ENCODE results near the gene PADI2. TPM values are rescaled to one million over a fixed set of nuclear protein-coding genes. Genes with fewer than 3 reads are reported as not detected.

The PADI2 gene
- total RNA-seq, 2 donors from 2014 or later, result 2.3 to 3.0 TPM

DNA sequence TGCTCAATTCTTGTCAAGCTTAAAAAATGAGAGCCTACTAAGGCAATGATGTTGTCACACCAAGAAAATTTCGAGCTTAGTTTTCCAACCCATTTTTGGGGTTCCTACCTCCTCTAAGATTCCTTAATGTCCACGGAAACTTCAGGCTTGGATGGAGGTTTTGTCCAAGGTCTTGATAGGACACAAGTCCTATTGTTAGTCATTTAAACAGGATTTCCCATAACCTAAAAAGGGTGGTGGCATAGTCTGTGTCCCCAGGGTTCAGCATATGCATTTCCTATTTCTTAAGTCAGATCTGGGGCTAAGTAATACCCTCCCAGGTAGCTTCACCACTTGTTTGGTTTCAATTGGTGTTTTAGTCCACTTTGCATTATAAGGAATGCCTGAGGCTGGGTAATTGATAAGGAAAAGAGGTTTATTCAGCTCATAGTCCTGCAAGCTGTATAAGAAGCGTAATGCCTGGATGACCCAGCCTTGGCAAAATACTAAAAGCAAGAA is 10.9 kb upstream of the PADI2 start:
- intact Hi-C loops (cut with DNase I), result loop anchor here (5.0 kb wide), 1 partner anchor 112 kb away; no protein-coding TSS in a partner anchor
- TF ChIP-seq, protein P1, sequence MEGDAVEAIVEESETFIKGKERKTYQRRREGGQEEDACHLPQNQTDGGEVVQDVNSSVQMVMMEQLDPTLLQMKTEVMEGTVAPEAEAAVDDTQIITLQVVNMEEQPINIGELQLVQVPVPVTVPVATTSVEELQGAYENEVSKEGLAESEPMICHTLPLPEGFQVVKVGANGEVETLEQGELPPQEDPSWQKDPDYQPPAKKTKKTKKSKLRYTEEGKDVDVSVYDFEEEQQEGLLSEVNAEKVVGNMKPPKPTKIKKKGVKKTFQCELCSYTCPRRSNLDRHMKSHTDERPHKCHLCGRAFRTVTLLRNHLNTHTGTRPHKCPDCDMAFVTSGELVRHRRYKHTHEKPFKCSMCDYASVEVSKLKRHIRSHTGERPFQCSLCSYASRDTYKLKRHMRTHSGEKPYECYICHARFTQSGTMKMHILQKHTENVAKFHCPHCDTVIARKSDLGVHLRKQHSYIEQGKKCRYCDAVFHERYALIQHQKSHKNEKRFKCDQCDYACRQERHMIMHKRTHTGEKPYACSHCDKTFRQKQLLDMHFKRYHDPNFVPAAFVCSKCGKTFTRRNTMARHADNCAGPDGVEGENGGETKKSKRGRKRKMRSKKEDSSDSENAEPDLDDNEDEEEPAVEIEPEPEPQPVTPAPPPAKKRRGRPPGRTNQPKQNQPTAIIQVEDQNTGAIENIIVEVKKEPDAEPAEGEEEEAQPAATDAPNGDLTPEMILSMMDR (IDR thresholded peaks at IDR 0.05), result no peak
- no peak for TF ChIP-seq POLR2A (IDR thresholded peaks at IDR 0.05)

DNA sequence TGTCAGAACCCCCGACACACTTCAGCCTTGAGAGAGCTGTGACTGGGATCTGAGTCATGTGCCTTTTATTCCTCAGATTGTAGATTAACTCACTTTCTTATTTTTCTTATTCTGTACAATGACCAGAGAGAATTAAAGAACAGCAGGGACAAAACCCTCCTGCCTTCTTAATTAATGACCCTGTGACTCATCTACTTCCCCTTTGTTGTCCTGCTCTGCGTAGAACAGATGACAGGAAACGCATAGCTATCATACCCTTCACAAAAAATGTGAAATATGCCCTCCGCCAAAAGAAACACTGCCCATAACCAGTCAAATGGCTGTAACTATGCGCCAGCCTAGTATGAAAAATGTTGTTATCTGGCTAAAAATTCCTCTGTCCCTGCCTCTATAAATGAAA is 9.1 kb upstream of the PADI2 start:
- intact Hi-C loops (cut with DNase I), result loop anchor here (10.0 kb wide), 1 partner anchor 206 kb away; no protein-coding TSS in a partner anchor
- TF ChIP-seq, protein P1 (IDR thresholded peaks at IDR 0.05), result no peak
- 44 to 46% methylated on average over 5 of the region's 5 CpGs for WGBS, 2 donors
- H3K36me3 ChIP-seq (replicated peaks in 1 of 2; ENCODE audit: insufficient read depth in 1 of 2, low read depth in 2 of 2), result no peaks in the 10 kb centered on the region
- peaks cover 3% of the 10 kb centered on the region for H3K4me1 ChIP-seq
- ATAC-seq (peak; percentile 77), DNase-seq (peak in 1 of 4 donors; percentile 57)
- peak overlapping the region in 3 of 4 donors; percentile 15 to 83 (median 34) for H3K27ac ChIP-seq
- H3K27me3 ChIP-seq, result no peaks in the 10 kb centered on the region
- H3K9me3 ChIP-seq, result no peaks in the 10 kb centered on the region
- H3K4me3 ChIP-seq, result no peak overlapping the region

More for the DNA sequence above, 10.9 kb upstream of the PADI2 start:
- ATAC-seq (no peak), DNase-seq (no peak)
- H3K27me3 ChIP-seq, result no peaks in the 10 kb centered on the region
- H3K36me3 ChIP-seq (replicated peaks in 1 of 2; ENCODE audit: insufficient read depth in 1 of 2, low read depth in 2 of 2), result no peaks in the 10 kb centered on the region
- no peaks in the 10 kb centered on the region for H3K9me3 ChIP-seq
- WGBS, 2 donors, result 69 to 79% methylated on average over 3 of the region's 3 CpGs
- no peak overlapping the region for H3K4me3 ChIP-seq
- H3K27ac ChIP-seq, result no peak overlapping the region
- H3K4me1 ChIP-seq, result peaks cover 3% of the 10 kb centered on the region

DNA sequence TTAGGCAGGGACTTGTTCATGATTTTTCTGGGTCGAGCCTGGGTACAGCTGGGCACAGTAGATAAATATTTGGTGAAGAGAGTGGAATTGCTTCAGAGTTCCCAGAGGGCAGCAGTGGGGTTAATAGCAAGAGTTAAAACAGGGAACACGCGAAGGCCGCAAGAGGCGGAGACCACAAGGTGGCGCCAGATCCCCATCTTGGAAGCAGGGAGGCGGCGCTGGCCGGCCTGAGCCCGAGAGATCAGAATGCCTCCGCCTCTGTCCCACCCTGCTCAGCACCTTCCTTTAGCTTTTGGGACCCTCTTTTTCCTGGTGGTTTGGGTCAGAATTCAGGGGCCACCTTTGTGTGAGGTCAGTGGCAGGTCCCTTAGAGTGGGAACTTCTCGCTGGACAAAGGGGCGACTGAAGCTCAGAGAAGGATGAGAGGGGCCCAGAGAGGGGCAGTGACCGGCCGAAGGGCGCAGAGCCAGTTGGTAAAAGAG is 6.5 kb upstream of the PADI2 start:
- WGBS, 2 donors, result 8 to 13% methylated on average over 15 to 16 of the region's 16 CpGs
- H3K27ac ChIP-seq, result no peak overlapping the region
- no peak for TF ChIP-seq POLR2A (IDR thresholded peaks at IDR 0.05)
- TF ChIP-seq, protein P1 (IDR thresholded peaks at IDR 0.05), result peak; percentile 93 to 97 (median 95)
- intact Hi-C loops (cut with DNase I), result loop anchor here (10.0 kb wide), 1 partner anchor 209 kb away; no protein-coding TSS in a partner anchor
- H3K27me3 ChIP-seq, result no peaks in the 10 kb centered on the region
- H3K36me3 ChIP-seq (replicated peaks in 1 of 2; ENCODE audit: insufficient read depth in 1 of 2, low read depth in 2 of 2), result no peaks in the 10 kb centered on the region
- peak; percentile 90 to 94 (median 91) for DNase-seq
- H3K4me1 ChIP-seq, result peaks cover 3% of the 10 kb centered on the region
- H3K4me3 ChIP-seq, result no peak overlapping the region
- peak; percentile 84 for ATAC-seq
- H3K9me3 ChIP-seq, result no peaks in the 10 kb centered on the region

DNA sequence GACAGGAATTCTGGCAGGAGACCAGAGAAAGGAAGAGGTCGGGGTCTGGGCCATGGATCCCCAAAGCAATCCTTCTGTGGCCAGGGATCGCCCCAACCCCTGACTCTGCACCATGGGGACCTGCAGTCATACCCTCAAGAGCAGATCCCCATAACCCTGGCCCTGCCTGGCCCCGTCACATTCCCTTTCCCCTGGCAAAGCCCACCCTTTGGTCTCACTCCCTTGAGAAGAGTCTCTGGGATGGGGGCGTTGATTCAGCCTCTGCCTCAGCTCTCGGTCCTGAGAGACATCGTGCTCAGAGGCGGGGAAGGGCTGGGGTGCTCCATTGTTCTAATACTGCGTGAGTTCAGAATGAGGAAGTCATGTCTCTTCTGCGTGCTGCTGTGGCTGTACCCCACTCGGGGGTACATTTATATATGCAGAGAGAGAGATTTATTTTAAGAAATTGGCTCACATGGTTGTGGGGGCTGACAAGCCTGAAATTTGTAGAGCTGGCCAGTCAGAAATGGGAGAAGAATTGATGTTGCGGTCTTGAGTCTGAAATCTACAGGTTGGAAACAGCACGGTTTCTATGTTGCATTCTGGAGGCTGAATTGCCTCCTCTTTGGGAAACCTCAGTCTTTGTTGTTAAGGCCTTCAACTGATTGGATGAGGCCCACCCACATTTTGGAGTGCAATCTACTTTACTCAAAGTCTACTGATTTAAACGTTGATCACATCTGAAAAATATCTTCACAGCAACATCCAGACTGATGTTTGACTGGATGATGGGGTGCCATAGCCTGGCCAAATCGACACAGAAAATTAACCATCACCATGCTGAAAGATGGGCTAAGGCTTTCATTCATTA is 4.2 kb upstream of the PADI2 start:
- H3K4me3 ChIP-seq, result no peak overlapping the region
- no peak for TF ChIP-seq POLR2A (IDR thresholded peaks at IDR 0.05)
- TF ChIP-seq, protein P1 (IDR thresholded peaks at IDR 0.05), result no peak
- intact Hi-C loops (cut with DNase I), result loop anchor here (5.0 to 10.0 kb wide), 2 partner anchors 114 to 211 kb away; no protein-coding TSS in a partner anchor
- WGBS, 2 donors, result 70 to 84% methylated on average over 13 to 14 of the region's 14 CpGs
- H3K4me1 ChIP-seq, result peaks cover 18% of the 10 kb centered on the region
- DNase-seq (no peak), ATAC-seq (no peak)
- H3K27me3 ChIP-seq, result no peaks in the 10 kb centered on the region
- H3K9me3 ChIP-seq, result no peaks in the 10 kb centered on the region
- H3K36me3 ChIP-seq (replicated peaks in 1 of 2; ENCODE audit: insufficient read depth in 1 of 2, low read depth in 2 of 2), result no peaks in the 10 kb centered on the region
- no peak overlapping the region for H3K27ac ChIP-seq

All from body of pancreas (tissue), 4 donors.